GM18951 (cell line): ENCODE data around the gene ATP1A1.
A peak's percentile ranks its signal among the peaks of the same experiment; 100 is the strongest.

ENCODE experiments used
- POLR2A ChIP-seq: IDR thresholded peaks from 4 replicates; pipeline ENCODE4 v1.6.1; 2011; ENCODE audit warnings: mild to moderate bottlenecking; ENCODE audit not compliant: insufficient read length, insufficient read depth; ENCODE audit errors: extremely low read depth
- in situ Hi-C: fragments of 300-500 bp; cut with MboI; formaldehyde crosslinking; loops from one replicate; pipeline ENCODE4 v1.12.0; 2022; ENCODE audit warnings: low sequenced_read_pairs, mixed read lengths, inconsistent platforms; ENCODE audit not compliant: unreplicated experiment

Gene ATP1A1

GRCh38 chr1:116372651-116373430, at the start of gene ATP1A1:
TSS of gene ATP1A1 (plus strand) at chr1:116373244. CDS start at chr1:116373512, 268 bp downstream.
- TF ChIP-seq POLR2A, result peak; percentile 98
- in situ Hi-C loops, result no loop called here

GRCh38 chr1:116323491-116323890, 49.6 kb upstream of the ATP1A1 start:
- no peak for TF ChIP-seq POLR2A
- in situ Hi-C loops, result loop anchor here (10.0 kb wide), 1 partner anchor 179 kb away; no protein-coding TSS in a partner anchor

- TF ChIP-seq POLR2A, result no peak
- in situ Hi-C loops, result loop anchor here (10.0 kb wide), 1 partner anchor 180 kb away; no protein-coding TSS in a partner anchor
Measured at GRCh38 chr1:116324411-116324810, 48.6 kb upstream of the ATP1A1 start.

- no peak for TF ChIP-seq POLR2A
- in situ Hi-C loops, result loop anchor here (10.0 kb wide), 1 partner anchor 180 kb away; no protein-coding TSS in a partner anchor
Measured at GRCh38 chr1:116325104-116325503, 47.9 kb upstream of the ATP1A1 start.

- in situ Hi-C loops, result loop anchor here (10.0 kb wide), 1 partner anchor 181 kb away; no protein-coding TSS in a partner anchor
- no peak for TF ChIP-seq POLR2A
Measured at GRCh38 chr1:116325922-116326321, 47.1 kb upstream of the ATP1A1 start.

- in situ Hi-C loops, result loop anchor here (10.0 kb wide), 1 partner anchor 182 kb away; no protein-coding TSS in a partner anchor
Measured at GRCh38 chr1:116326486-116326885, 46.6 kb upstream of the ATP1A1 start.

GRCh38 chr1:116328671-116329070, 44.4 kb upstream of the ATP1A1 start:
- in situ Hi-C loops, result loop anchor here (10.0 kb wide), 1 partner anchor 184 kb away; no protein-coding TSS in a partner anchor
- no peak for TF ChIP-seq POLR2A

More at GRCh38 chr1:116326486-116326885, 46.6 kb upstream of the ATP1A1 start:
- no peak for TF ChIP-seq POLR2A

GRCh38 chr1:116329524-116330341, 43.3 kb upstream of the ATP1A1 start:
- in situ Hi-C loops, result loop anchor here (10.0 kb wide), 1 partner anchor 185 kb away; no protein-coding TSS in a partner anchor
- no peak for TF ChIP-seq POLR2A

- in situ Hi-C loops, result no loop called here
- TF ChIP-seq POLR2A, result no peak
Measured at GRCh38 chr1:116330342-116330652, 42.7 kb upstream of the ATP1A1 start.

GRCh38 chr1:116330846-116331245, 42.2 kb upstream of the ATP1A1 start:
- in situ Hi-C loops, result no loop called here
- TF ChIP-seq POLR2A, result no peak

GRCh38 chr1:116331523-116331922, 41.5 kb upstream of the ATP1A1 start:
- TF ChIP-seq POLR2A, result no peak
- in situ Hi-C loops, result no loop called here

- no peak for TF ChIP-seq POLR2A
- in situ Hi-C loops, result no loop called here
Measured at GRCh38 chr1:116332451-116332850, 40.6 kb upstream of the ATP1A1 start.
